H1 (cell line): ENCODE measurements around the gene SPEN. TPM values are rescaled to one million over a fixed set of nuclear protein-coding genes. Genes with fewer than 3 reads are reported as not detected.

Experiments used
- CTCF ChIA-PET: fragments of 300-600 bp; sonication (Branson Sonifier 250); formaldehyde crosslinking; loops from one replicate; lab custom pipeline; 2021; ENCODE audit not compliant: partially characterized antibody; lab: Charles Lee
- POLR2A ChIA-PET: fragments of 300-600 bp; sonication (Branson Sonifier 250); formaldehyde crosslinking; loops from one replicate; lab custom pipeline; 2021; ENCODE audit warnings: inconsistent platforms; ENCODE audit not compliant: partially characterized antibody; lab: Charles Lee
- DNase-seq, 2 experiments: peaks; one replicate each; pipeline versions ENCODE4 v3.0.0 to v3.0.0-alpha.2; 2010 to 2022; ENCODE audit warnings: low spot score in 2 of 2, low read depth in 1 of 2, mixed read lengths in 1 of 2
- FAIRE-seq: peaks from 2 replicates; lab custom pipeline; 2011; peaks lifted over from hg19 to GRCh38; lab: Jason Lieb, UNC
- H2AFZ ChIP-seq: 2 replicates; pipeline ENCODE4 v1.8.1; 2012; ENCODE audit warnings: low read length, inconsistent platforms
- H2AK5ac ChIP-seq: 2 replicates; pipeline ENCODE4 v1.6.1; 2013; ENCODE audit warnings: low read depth, low read length
- H2BK120ac ChIP-seq: replicated peaks from 2 replicates; pipeline ENCODE3; 2013; ENCODE audit warnings: low read depth, low read length, inconsistent platforms
- H2BK12ac ChIP-seq: 2 replicates; pipeline ENCODE4 v1.6.1; 2013; ENCODE audit warnings: low read depth, low read length
- H2BK15ac ChIP-seq: 2 replicates; pipeline ENCODE4 v1.6.1; 2013; ENCODE audit warnings: low read length
- H2BK20ac ChIP-seq: 2 replicates; pipeline ENCODE4 v1.6.1; 2013; ENCODE audit warnings: low read length
- H2BK5ac ChIP-seq: 2 replicates; pipeline ENCODE4 v1.6.1; 2013; ENCODE audit warnings: low read depth, low read length
- H3K14ac ChIP-seq: 2 replicates; pipeline ENCODE4 v1.6.1; 2013; ENCODE audit warnings: inconsistent platforms; ENCODE audit not compliant: insufficient read length
- H3K18ac ChIP-seq: 2 replicates; pipeline ENCODE4 v1.6.1; 2013; ENCODE audit warnings: low read length; ENCODE audit errors: extremely low read depth
- H3K23ac ChIP-seq: 2 replicates; pipeline ENCODE4 v1.6.1; 2013; ENCODE audit warnings: inconsistent platforms; ENCODE audit not compliant: insufficient read length
- H3K23me2 ChIP-seq: 2 replicates; pipeline ENCODE4 v1.6.1; 2013; ENCODE audit warnings: low read depth, low read length
- H3K27ac ChIP-seq: 2 replicates; pipeline ENCODE4 v1.6.1; 2011; ENCODE audit warnings: low read depth, low read length, inconsistent platforms
- H3K27me3 ChIP-seq, 4 experiments: replicated peaks in 1 of 4; 1 replicate in 1 of 4; 2 replicates in 3 of 4; pipeline versions ENCODE4 v1.6.1 to v1.8.1; 2011 to 2013; ENCODE audit warnings: low read length in 3 of 4, mild to moderate bottlenecking in 3 of 4, inconsistent platforms in 2 of 4, mixed read lengths in 2 of 4, moderate library complexity in 1 of 4; ENCODE audit not compliant: control insufficient read depth in 3 of 4, insufficient read depth in 3 of 4; ENCODE audit errors: extremely low read depth in 1 of 4
- H3K36me3 ChIP-seq, 4 experiments: 2 replicates each; pipeline versions ENCODE4 v1.6.1 to v1.8.1; 2011 to 2013; ENCODE audit warnings: mild to moderate bottlenecking in 4 of 4, low read length in 3 of 4, moderate library complexity in 2 of 4, control low read depth in 1 of 4, inconsistent platforms in 1 of 4; ENCODE audit not compliant: insufficient read depth in 4 of 4, control insufficient read depth in 2 of 4
- H3K4ac ChIP-seq: replicated peaks from 2 replicates; pipeline ENCODE3; 2013; ENCODE audit warnings: low read length, low read depth, mixed read lengths, inconsistent platforms; ENCODE audit not compliant: insufficient read length
- H3K4me1 ChIP-seq, 4 experiments: replicated peaks in 1 of 4; 1 replicate in 1 of 4; 2 replicates in 3 of 4; pipeline versions ENCODE4 v1.6.1 to v1.8.1; 2011 to 2013; ENCODE audit warnings: low read length in 3 of 4, inconsistent platforms in 2 of 4, mixed read lengths in 1 of 4; ENCODE audit not compliant: insufficient read depth in 4 of 4, control insufficient read depth in 3 of 4
- H3K4me2 ChIP-seq, 2 experiments: 2 replicates each; pipeline versions ENCODE4 v1.6.1 to v1.8.1; 2011 to 2013; ENCODE audit warnings: low read depth in 2 of 2, low read length in 2 of 2, control low read depth in 1 of 2, inconsistent platforms in 1 of 2, mild to moderate bottlenecking in 1 of 2; ENCODE audit not compliant: insufficient read depth in 1 of 2
- H3K4me3 ChIP-seq, 4 experiments: fragments of 200-600, 300-600 bp in 1 of 4; sonication (generic), shearing (Covaris generic), sonication (Bioruptor Twin) in 1 of 4; 2 replicates each; pipeline versions ENCODE4 v1.5.1 to v1.8.1; 2011 to 2016; ENCODE audit warnings: low read length in 4 of 4, low read depth in 3 of 4, control low read depth in 2 of 4, inconsistent platforms in 2 of 4, mild to moderate bottlenecking in 2 of 4, mixed read lengths in 1 of 4, moderate library complexity in 1 of 4; ENCODE audit not compliant: insufficient read depth in 2 of 4; ENCODE audit errors: extremely low read depth in 1 of 4
- H3K56ac ChIP-seq: replicated peaks from 2 replicates; pipeline ENCODE3; 2013; ENCODE audit warnings: low read depth, mild to moderate bottlenecking, mixed read lengths, low read length, inconsistent platforms; ENCODE audit not compliant: insufficient read length
- H3K79me1 ChIP-seq: 2 replicates; pipeline ENCODE4 v1.6.1; 2013; ENCODE audit warnings: low read depth, low read length, control low read depth
- H3K79me2 ChIP-seq, 2 experiments: 2 replicates each; pipeline versions ENCODE4 v1.6.1 to v1.8.1; 2012 to 2013; ENCODE audit warnings: low read length in 2 of 2, mild to moderate bottlenecking in 2 of 2, inconsistent platforms in 1 of 2; ENCODE audit not compliant: insufficient read depth in 2 of 2, control insufficient read depth in 1 of 2
- H3K9ac ChIP-seq, 4 experiments: replicated peaks in 1 of 4; 1 replicate in 1 of 4; 2 replicates in 3 of 4; pipeline versions ENCODE4 v1.6.1 to v1.8.1; 2011 to 2013; ENCODE audit warnings: low read depth in 3 of 4, low read length in 3 of 4, control low read depth in 2 of 4, mild to moderate bottlenecking in 2 of 4, moderate library complexity in 2 of 4, inconsistent platforms in 1 of 4; ENCODE audit errors: extremely low read depth in 1 of 4
- H3K9me3 ChIP-seq, 2 experiments: 2 replicates each; pipeline versions ENCODE4 v1.6.1 to v1.8.1; 2012 to 2013; ENCODE audit warnings: mild to moderate bottlenecking in 2 of 2, moderate library complexity in 2 of 2, control low read depth in 1 of 2, inconsistent platforms in 1 of 2, low read depth in 1 of 2, low read length in 1 of 2, mixed read lengths in 1 of 2; ENCODE audit not compliant: insufficient read depth in 2 of 2
- H4K20me1 ChIP-seq, 2 experiments: replicated peaks in 1 of 2; 2 replicates each; pipeline versions ENCODE3 to v1.8.1; 2011 to 2013; ENCODE audit warnings: inconsistent platforms in 2 of 2, low read length in 2 of 2, mild to moderate bottlenecking in 1 of 2; ENCODE audit not compliant: insufficient read depth in 2 of 2, control insufficient read depth in 1 of 2
- H4K5ac ChIP-seq: 2 replicates; pipeline ENCODE4 v1.6.1; 2013; ENCODE audit warnings: low read length, low read depth, mixed read lengths, inconsistent platforms; ENCODE audit not compliant: insufficient read length
- H4K8ac ChIP-seq: 2 replicates; pipeline ENCODE4 v1.8.0; 2013; ENCODE audit warnings: mild to moderate bottlenecking, moderate library complexity, low read length, inconsistent platforms; ENCODE audit not compliant: insufficient read depth; ENCODE audit errors: extremely low read depth
- H4K91ac ChIP-seq: replicated peaks from 2 replicates; pipeline ENCODE3; 2013; ENCODE audit warnings: low read length, mixed read lengths, inconsistent platforms; ENCODE audit not compliant: insufficient read length
- CEBPB ChIP-seq: IDR thresholded peaks from 2 replicates; pipeline ENCODE4 v1.6.1; 2012; ENCODE audit warnings: low read depth, low read length
- CREB1 ChIP-seq: IDR thresholded peaks from 2 replicates; pipeline ENCODE4 v1.6.1; 2012; ENCODE audit warnings: inconsistent platforms
- CTBP2 ChIP-seq: IDR thresholded peaks from 2 replicates; pipeline ENCODE4 v1.7.0; 2011; ENCODE audit warnings: borderline replicate concordance, mild to moderate bottlenecking, moderate library complexity, mixed read lengths, low read length; ENCODE audit not compliant: insufficient read depth, insufficient read length
- GTF2F1 ChIP-seq: IDR thresholded peaks from 2 replicates; pipeline ENCODE4 v1.6.1; 2012; ENCODE audit warnings: low read depth, low read length, improper control_type of control experiment, borderline replicate concordance
- JUN ChIP-seq: IDR thresholded peaks from 2 replicates; pipeline ENCODE4 v1.6.1; 2011; ENCODE audit warnings: low read depth, mild to moderate bottlenecking, improper control_type of control experiment, low read length
- KDM1A ChIP-seq: fragments of 200-600, 300-600 bp; sonication (generic); IDR thresholded peaks from 2 replicates; pipeline ENCODE4 v1.7.1; 2016; ENCODE audit warnings: mild to moderate bottlenecking, low read length, borderline replicate concordance
- KDM4A ChIP-seq: IDR thresholded peaks from one replicate; pipeline ENCODE4 v1.7.1; 2012; ENCODE audit warnings: low read depth, mild to moderate bottlenecking, moderate library complexity, low read length, inconsistent platforms; ENCODE audit not compliant: severe bottlenecking
- PHF8 ChIP-seq: fragments of 200-600 bp; sonication (generic); conservative IDR thresholded peaks from 2 replicates; pipeline ENCODE4 v1.7.1; 2012; ENCODE audit warnings: low read depth, mild to moderate bottlenecking, inconsistent platforms, low read length, moderate library complexity
- POU5F1 ChIP-seq: IDR thresholded peaks from 2 replicates; pipeline ENCODE4 v1.6.1; 2011; ENCODE audit warnings: low read depth, mild to moderate bottlenecking, low read length, moderate library complexity
- RXRA ChIP-seq: IDR thresholded peaks from 2 replicates; pipeline ENCODE4 v1.6.1; 2011; ENCODE audit warnings: low read depth, mild to moderate bottlenecking, low read length, moderate library complexity; ENCODE audit not compliant: insufficient read depth
- SIRT6 ChIP-seq: IDR thresholded peaks from one replicate; pipeline ENCODE4 v1.7.1; 2012; ENCODE audit warnings: low read length, inconsistent platforms
- SP2 ChIP-seq: IDR thresholded peaks from 2 replicates; pipeline ENCODE4 v1.6.1; 2012; ENCODE audit warnings: mild to moderate bottlenecking, low read length, inconsistent platforms
- SRF ChIP-seq: IDR thresholded peaks from 2 replicates; pipeline ENCODE4 v1.6.1; 2011; ENCODE audit warnings: mild to moderate bottlenecking, low read depth, low read length, moderate library complexity
- TAF7 ChIP-seq: optimal IDR thresholded peaks from 2 replicates; pipeline ENCODE3; 2011; ENCODE audit warnings: low read depth, mild to moderate bottlenecking, inconsistent platforms, low read length, moderate library complexity, borderline replicate concordance
- TCF12 ChIP-seq: IDR thresholded peaks from 2 replicates; pipeline ENCODE4 v1.6.1; 2011; ENCODE audit warnings: low read depth, mild to moderate bottlenecking, low read length
- WGBS, 2 experiments: shearing (Covaris generic) in 1 of 2; methylation state at CpG; one replicate each; pipeline versions ENCODE4 v1.1.6 to v1.1.7; 2013 to 2015; ENCODE audit warnings: low lambda C conversion rate in 2 of 2, mixed read lengths in 2 of 2, inconsistent platforms in 1 of 2, low coverage in 1 of 2, missing lambda C conversion rate in 1 of 2; ENCODE audit not compliant: insufficient replicate concordance in 2 of 2, insufficient coverage in 1 of 2, insufficient read length in 1 of 2; ENCODE audit errors: extremely low coverage in 1 of 2, missing lambda C conversion rate in 1 of 2; 5-methylcytosine and 5-hydroxymethylcytosine counted together
- polyA plus RNA-seq, 7 experiments: library from polyadenylated mRNA; depleted of rRNA in 3 of 7; stranded (reverse) in 5 of 7; unstranded in 2 of 7; fragments of >200 nt in 5 of 7; fragments of 200-250 nt in 2 of 7; gene quantifications; 1 replicate in 5 of 7; 2 replicates in 1 of 7; 4 replicates in 1 of 7; pipeline versions ENCODE4 v1.2.1 to v1.2.3, GENCODE V29; 2011 to 2013; ENCODE audit warnings: missing spikeins in 2 of 7, mixed read lengths in 2 of 7
- total RNA-seq: library from RNA; stranded (reverse); fragmentation: NEBNext Ultra II Directional; extraction: Animal tissue kit (Norgen Biotek cat#: 25700); gene quantifications from 2 replicates; pipeline ENCODE4 v1.2.1, GENCODE V29; 2021

SPEN gene
- total and polyA plus RNA-seq, 2 of the 8 experiments (the other 6 are each of a cell fraction or from before 2014, with no cell fraction given) = 12.5 to 52.1 TPM

DNA sequence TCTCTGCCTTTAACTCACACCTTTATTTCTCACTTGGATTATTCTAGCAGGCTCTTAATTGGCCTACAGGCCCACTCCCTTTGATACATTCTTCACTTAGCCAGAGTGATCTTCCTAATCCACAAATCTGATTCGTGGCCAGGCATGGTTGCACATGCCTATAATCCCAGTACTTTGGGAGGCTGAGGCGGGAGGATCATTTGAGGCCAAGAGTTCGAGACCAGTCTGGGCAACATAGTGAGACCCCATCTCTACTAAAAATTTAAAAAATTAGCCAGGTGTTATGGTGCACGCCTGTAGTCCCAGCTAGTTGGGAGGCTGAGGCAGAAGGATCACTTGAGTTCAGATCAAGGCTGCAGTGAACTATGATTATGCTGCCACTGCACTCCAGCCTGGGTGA, 126.3 kb downstream of the SPEN start:
- FAIRE-seq (no peak), DNase-seq (no peak)
- Histone ChIP-seq H2AFZ (no peak overlapping the region), H3K4me2 (no peak overlapping the region), H3K23me2 (no peaks in the 10 kb centered on the region), H3K9ac (no peak overlapping the region), H4K5ac (no peak overlapping the region), H2BK5ac (no peak overlapping the region), H4K20me1 (peaks cover 0 to 3% of the 10 kb centered on the region in 2 experiments), H2BK15ac (no peak overlapping the region), H2BK12ac (no peak overlapping the region), H3K4ac (no peak overlapping the region), H2BK120ac (no peak overlapping the region), H4K91ac (no peak overlapping the region), H3K36me3 (peaks cover 0 to 14% (median 6%) of the 10 kb centered on the region in 4 experiments; a peak in 6 of 8 replicates), H3K4me1 (peaks cover 0 to 4% (median 0%) of the 10 kb centered on the region in 4 experiments; a peak in 1 of 7 replicates), H2BK20ac (no peak overlapping the region), H3K79me2 (peaks cover 0 to 12% of the 10 kb centered on the region in 2 experiments; a peak in 2 of 4 replicates), H3K9me3 (peaks cover 11 to 12% of the 10 kb centered on the region in 2 experiments), H3K27me3 (no peaks in the 10 kb centered on the region), H3K79me1 (peaks cover 8% of the 10 kb centered on the region; the same call in 1 of the 2 replicates), H3K27ac (no peak overlapping the region), H3K18ac (no peak overlapping the region), H3K14ac (no peak overlapping the region), H2AK5ac (no peak overlapping the region), H4K8ac (no peak overlapping the region), H3K23ac (no peak overlapping the region), H3K56ac (no peak overlapping the region), H3K4me3 (no peak overlapping the region)
- WGBS, 2 experiments = 89% methylated on average over 4 of the region's 4 CpGs; no CpG with 5 or more reads in 1 of the 2 experiments
- ChIA-PET CTCF (interaction anchor here (1.0 to 5.7 kb wide), 7 partner anchors 16 to 182 kb away, joined by 3 to 53 read pairs (median 4); no protein-coding TSS in a partner anchor), POLR2A (no interaction called here)
- TF ChIP-seq JUN (no peak), RXRA (no peak), SIRT6 (no peak), SP2 (no peak), SRF (no peak), CEBPB (no peak), KDM1A (no peak), KDM4A (no peak), POU5F1 (no peak), TCF12 (no peak), CTBP2 (no peak), CREB1 (no peak), GTF2F1 (no peak), TAF7 (no peak), PHF8 (no peak)
